SK-N-MC (cell line): ENCODE data around the gene ANGPTL2.

Experiments
- DNase-seq: peaks from one replicate; pipeline ENCODE4 v3.0.0-alpha.2; 2011; ENCODE audit warnings: low read depth, low spot score
- H3K27ac ChIP-seq: fragments of 200-600 bp; sonication (generic); 2 replicates; pipeline ENCODE4 v1.5.1; 2016; ENCODE audit warnings: mixed run types
- H3K36me3 ChIP-seq: fragments of 200-600 bp; sonication (generic); 2 replicates; pipeline ENCODE4 v1.6.1; 2017; ENCODE audit warnings: antibody characterized with exemption, low read length, mixed read lengths; ENCODE audit not compliant: insufficient read depth
- H3K4me3 ChIP-seq: fragments of 200-600 bp; sonication (generic); 2 replicates; pipeline ENCODE4 v1.5.1; 2016
- H3K9ac ChIP-seq: fragments of 200-600 bp; sonication (generic); 2 replicates; pipeline ENCODE4 v1.8.0; 2017; ENCODE audit warnings: mixed run types, mixed read lengths; ENCODE audit not compliant: insufficient read length
- H3K9me3 ChIP-seq: fragments of 200-600 bp; sonication (generic); 2 replicates; pipeline ENCODE4 v1.6.1; 2017; ENCODE audit warnings: low read depth, mild to moderate bottlenecking, antibody characterized with exemption, low read length, moderate library complexity, mixed read lengths
- EZH2 ChIP-seq: fragments of 200-600 bp; sonication (generic); IDR thresholded peaks from one replicate; pipeline ENCODE4 v1.6.1; 2017; ENCODE audit warnings: antibody characterized with exemption
- FOXP2 ChIP-seq: optimal IDR thresholded peaks from 2 replicates; pipeline ENCODE3; 2011; ENCODE audit warnings: mild to moderate bottlenecking, moderate library complexity; ENCODE audit not compliant: insufficient read depth; ENCODE audit errors: extremely low read length, control extremely low read depth
- POLR2AphosphoS5 ChIP-seq: IDR thresholded peaks from 2 replicates; pipeline ENCODE4 v1.6.1; 2012; ENCODE audit warnings: mild to moderate bottlenecking, low read depth, low read length, borderline replicate concordance

Gene ANGPTL2

DNA sequence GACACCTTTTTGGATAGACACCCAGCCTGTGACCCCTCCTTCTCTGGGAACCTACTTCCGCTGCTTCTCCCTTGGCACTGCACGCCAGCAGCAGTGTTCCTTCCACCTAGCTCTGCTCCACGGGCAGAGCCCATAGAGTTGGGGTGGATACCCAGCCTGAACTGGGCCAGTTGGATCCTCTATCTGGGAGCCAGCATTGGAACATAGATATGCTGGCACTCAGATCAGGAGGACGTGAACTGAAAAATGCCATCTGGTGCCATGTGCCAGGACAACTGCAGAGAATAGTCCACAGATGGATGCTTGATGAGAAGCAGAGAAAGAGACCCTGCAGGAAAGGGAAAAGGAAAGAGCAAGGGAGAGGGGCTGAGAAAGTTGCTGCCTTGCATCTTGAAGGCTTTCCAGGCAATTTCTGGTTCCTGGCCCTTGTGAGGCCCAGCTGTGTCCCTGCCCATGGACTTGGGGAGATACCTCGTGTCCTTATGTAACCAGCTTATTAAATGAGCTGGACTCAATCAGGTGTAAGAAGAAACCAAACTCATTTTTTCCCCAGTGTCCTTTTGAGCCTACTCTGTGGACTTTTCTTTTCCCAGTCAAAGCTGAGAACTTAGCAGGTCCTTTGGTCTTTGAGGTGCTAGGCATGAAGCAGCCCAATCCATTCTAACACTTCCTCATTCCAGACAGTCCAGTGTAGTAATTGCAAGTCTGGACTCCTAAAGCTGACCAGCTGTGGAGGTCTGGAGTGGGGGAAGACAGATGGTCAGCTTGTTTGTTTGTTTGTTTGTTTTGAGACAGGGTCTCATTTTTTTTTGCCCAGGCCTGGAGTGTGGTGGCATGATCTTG, 39.1 kb downstream of the ANGPTL2 start:
- no peak overlapping the region for H3K27ac ChIP-seq
- H3K4me3 ChIP-seq: no peak overlapping the region
- H3K36me3 ChIP-seq: no peaks in the 10 kb centered on the region
- no peak for TF ChIP-seq FOXP2
- TF ChIP-seq POLR2AphosphoS5: no peak
- no peak for TF ChIP-seq EZH2
- H3K9me3 ChIP-seq: no peaks in the 10 kb centered on the region
- no peak for DNase-seq
- no peak overlapping the region for H3K9ac ChIP-seq

DNA sequence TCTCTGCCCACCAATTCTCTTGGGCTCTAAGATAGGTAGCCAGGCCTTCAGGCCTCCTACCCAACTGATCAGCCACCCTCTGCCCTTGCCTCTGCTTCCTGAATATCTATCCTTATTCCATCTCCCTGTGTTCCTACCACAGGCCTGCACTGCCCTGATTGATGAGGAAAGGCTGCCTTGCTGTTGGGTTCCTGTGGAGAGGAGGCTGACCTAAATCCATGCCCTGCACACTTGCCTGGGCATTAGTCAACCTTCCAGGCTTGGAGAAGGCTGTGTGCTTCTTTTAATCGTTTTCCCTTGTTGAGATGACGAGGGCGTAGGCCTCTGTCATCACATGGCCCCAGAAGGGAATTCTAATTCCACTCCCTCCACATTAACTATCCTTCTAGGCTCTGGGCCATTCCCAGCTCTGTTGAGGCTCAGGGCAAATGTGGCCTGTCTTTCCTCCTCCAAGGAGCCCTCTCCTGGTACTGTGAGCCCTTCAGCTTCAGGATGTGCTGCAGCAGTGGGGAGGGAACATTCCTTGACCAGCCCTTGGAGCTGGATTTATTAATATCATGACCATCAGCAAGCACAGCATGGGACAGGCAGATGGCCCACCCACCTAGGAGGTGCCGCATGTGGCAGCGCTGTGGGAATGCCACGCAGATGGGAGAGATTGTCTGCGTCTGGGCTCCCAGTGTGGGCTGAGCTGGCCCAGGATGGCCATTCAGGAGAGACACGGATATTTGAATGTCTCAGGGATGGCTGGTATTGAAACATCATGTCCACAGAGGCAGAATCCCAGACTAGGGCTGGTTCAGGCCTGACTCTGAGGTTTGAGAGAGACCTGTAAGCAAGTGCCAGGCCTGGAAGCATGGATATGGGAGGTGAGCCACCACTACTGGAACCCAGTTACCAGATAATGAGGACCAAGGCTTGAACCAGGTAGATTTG, 40.9 kb downstream of the ANGPTL2 start:
- H3K36me3 ChIP-seq: no peaks in the 10 kb centered on the region
- H3K4me3 ChIP-seq: no peak overlapping the region
- H3K27ac ChIP-seq: no peak overlapping the region
- no peak for TF ChIP-seq FOXP2
- TF ChIP-seq POLR2AphosphoS5: no peak
- TF ChIP-seq EZH2: no peak
- H3K9ac ChIP-seq: no peak overlapping the region
- DNase-seq: no peak
- H3K9me3 ChIP-seq: no peaks in the 10 kb centered on the region

DNA sequence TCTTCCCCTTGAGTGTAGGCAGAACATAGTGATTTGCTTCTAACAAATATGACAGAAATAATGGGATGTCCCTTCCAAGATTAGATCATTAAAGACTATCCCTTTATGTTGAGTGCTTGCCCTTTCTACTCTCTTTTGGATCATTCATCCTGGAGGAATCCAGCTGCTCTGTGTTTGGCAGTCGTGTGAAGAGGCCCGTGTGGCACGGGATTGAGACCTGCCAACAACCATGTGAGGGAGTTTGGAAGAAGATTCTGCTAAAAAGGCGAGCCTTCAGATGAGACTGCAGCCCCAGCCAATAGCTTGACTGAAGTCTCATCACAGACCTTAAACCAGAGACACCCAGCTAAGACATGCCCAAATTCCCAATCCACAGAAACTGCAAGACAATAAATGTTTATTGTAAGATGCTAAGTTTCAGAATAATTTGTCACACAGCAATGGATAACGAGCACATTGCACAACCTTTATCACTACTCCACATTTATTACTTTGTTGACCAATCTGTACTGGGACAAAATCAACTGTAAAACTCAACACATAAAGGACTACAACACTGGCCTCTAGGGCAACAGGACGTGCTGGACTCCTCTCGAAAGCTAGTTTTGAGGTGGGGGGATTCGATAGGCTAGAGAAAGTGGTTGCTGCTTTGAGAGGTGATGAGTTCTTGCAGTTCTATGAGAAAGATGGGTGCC, 42.8 kb downstream of the ANGPTL2 start:
- no peaks in the 10 kb centered on the region for H3K36me3 ChIP-seq

DNA sequence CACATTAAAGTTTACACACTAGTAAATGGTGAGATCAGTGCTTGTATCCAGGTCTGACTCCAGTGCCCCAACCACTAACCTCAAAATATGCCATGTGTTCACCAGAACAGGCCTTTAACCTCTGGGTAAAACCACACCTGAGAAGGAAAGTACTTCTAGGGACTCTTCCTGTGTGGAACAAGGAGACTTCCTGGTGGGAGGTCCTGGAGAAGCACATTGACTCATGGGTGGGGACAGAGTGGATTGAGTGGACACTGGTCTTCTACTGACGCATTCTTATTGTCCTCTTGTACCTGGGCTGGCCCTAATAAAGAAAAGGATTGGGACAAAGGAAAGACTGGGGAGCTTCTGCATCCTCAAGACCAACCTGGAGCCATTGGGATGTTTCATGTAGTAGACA, 43.4 kb downstream of the ANGPTL2 start:
- Histone ChIP-seq H3K9ac (no peak overlapping the region), H3K4me3 (no peak overlapping the region), H3K36me3 (no peaks in the 10 kb centered on the region), H3K27ac (no peak overlapping the region), H3K9me3 (no peaks in the 10 kb centered on the region)
- TF ChIP-seq EZH2 (no peak), POLR2AphosphoS5 (no peak), FOXP2 (no peak)
- DNase-seq: no peak

More for the DNA sequence above, 42.8 kb downstream of the ANGPTL2 start:
- H3K27ac ChIP-seq: no peak overlapping the region
- no peak for TF ChIP-seq EZH2
- TF ChIP-seq FOXP2: no peak
- TF ChIP-seq POLR2AphosphoS5: no peak
- DNase-seq: no peak
- no peaks in the 10 kb centered on the region for H3K9me3 ChIP-seq
- H3K9ac ChIP-seq: no peak overlapping the region
- no peak overlapping the region for H3K4me3 ChIP-seq

DNA sequence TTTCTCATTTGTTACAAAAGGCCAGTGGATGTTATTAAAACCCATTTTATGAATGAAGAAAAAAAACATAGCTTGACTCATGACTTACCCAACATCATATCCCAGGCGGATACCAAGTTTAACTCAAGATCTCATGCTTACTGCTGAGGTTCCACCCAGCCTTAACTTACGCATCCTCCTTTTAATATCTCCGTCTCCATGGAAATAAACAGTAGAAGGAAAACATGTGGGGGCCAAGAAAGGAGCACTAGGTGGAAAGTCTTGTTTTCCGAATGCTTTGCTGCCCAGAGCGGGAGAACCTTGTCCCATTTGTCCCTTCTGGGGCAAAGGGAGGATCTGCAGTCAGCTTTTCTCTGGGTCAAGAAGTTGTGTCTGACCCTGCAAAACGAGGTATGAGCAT, 44.1 kb downstream of the ANGPTL2 start:
- TF ChIP-seq POLR2AphosphoS5 (no peak), EZH2 (no peak), FOXP2 (no peak)
- Histone ChIP-seq H3K36me3 (no peaks in the 10 kb centered on the region), H3K9me3 (no peaks in the 10 kb centered on the region), H3K27ac (no peak overlapping the region), H3K9ac (no peak overlapping the region), H3K4me3 (no peak overlapping the region)
- DNase-seq: no peak

DNA sequence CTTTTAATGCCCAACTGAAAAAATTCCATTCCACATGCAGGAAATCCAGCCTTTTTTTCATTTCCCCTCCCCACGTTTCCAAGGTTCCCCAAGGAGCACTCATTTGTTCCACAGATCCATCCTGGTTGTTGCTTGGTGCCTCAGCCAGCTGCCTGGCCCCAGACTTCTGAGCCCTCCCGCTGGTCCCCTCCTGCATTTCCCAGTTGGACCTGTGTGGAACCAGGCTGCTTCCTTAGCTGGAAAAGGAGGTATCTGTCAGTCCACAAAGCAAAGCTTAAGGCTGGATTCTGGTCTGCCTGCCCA, 44.8 kb downstream of the ANGPTL2 start:
- no peak overlapping the region for H3K4me3 ChIP-seq
- H3K9me3 ChIP-seq: no peaks in the 10 kb centered on the region
- DNase-seq: no peak
- H3K27ac ChIP-seq: no peak overlapping the region
- no peaks in the 10 kb centered on the region for H3K36me3 ChIP-seq
- H3K9ac ChIP-seq: no peak overlapping the region
- TF ChIP-seq POLR2AphosphoS5 (no peak), EZH2 (no peak), FOXP2 (no peak)

DNA sequence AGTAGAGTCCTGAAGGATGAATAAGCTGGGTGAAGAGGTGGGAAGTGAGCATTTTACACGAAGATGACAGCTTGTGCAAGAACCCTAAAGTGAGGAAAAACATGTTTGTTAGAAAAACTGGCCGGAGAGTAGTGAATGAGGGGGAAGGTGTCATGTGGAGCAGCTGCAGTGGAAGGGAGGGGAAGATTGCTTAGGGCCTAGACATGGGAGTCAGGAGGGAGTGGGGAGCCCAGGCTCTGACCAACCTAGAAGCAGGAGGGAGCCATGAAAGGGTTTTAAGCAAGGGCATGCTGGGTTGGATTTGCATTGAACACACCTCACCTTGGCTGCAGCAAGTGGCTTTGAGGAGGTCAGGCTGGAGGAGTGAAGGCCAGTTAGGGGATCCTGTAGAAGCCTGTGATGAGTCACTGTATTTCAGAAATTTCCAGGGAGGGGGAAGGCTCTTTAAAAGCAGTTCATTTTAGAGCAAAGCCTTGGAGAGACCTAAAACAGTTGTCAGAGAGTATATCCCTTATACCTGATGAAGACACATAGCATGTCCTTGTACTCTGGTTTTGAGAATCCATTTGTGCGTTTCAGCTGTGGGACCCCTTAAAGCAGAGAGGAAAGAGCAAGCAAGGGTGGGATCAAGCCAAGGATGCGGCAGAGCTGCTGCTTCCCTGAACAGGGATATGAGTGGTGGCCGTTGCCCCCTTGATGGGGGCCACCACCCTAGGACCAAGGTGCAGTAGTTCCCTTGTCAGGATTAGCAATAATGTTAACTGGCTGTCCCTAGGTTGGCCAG, 45.4 kb downstream of the ANGPTL2 start:
- TF ChIP-seq FOXP2 (no peak), POLR2AphosphoS5 (no peak), EZH2 (no peak)
- H3K27ac ChIP-seq: no peak overlapping the region
- no peak overlapping the region for H3K4me3 ChIP-seq
- no peaks in the 10 kb centered on the region for H3K9me3 ChIP-seq
- H3K36me3 ChIP-seq: no peaks in the 10 kb centered on the region
- DNase-seq: no peak
- H3K9ac ChIP-seq: no peak overlapping the region
